PC-3 (cell line): ENCODE data around the gene ATPAF1.

ENCODE experiments used
- EZH2 ChIP-seq: fragments of 300-600 bp; sonication (generic); IDR thresholded peaks from one replicate; pipeline ENCODE4 v1.6.1; 2017; ENCODE audit warnings: antibody characterized with exemption, mild to moderate bottlenecking, low read length; ENCODE audit not compliant: unreplicated experiment
- EZH2phosphoT487 ChIP-seq: fragments of 300-600 bp; sonication (generic); IDR thresholded peaks from 2 replicates; pipeline ENCODE4 v1.6.1; 2018; ENCODE audit warnings: mild to moderate bottlenecking, antibody characterized with exemption, low read length, borderline replicate concordance
- TF ChIP-seq, protein P1 (sequence below): fragments of 300-600 bp; sonication (generic); conservative IDR thresholded peaks from 2 replicates; pipeline ENCODE4 v1.5.1; 2017; ENCODE audit warnings: antibody characterized with exemption, low read depth, mild to moderate bottlenecking, low read length

DNA sequence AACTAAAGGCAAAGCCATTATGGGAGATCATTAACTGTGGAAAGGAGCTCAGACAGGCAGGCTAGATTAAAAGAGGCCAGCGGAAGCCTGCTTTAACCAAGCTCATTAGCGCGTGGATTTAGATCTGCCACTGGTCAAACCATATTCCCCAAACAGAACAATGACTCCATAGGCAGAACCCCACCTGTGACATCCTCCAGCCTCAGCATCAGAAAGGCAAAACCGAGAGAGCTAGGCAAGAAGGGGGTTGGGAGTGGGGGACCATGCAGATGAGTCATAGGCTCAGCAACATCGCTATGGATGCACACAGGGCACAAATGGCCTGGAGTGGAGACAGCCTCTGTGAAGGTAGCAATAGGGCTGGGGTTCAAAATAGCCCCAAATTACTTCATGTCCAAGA, 84.7 kb downstream of the ATPAF1 start:
- TF ChIP-seq, protein P1, sequence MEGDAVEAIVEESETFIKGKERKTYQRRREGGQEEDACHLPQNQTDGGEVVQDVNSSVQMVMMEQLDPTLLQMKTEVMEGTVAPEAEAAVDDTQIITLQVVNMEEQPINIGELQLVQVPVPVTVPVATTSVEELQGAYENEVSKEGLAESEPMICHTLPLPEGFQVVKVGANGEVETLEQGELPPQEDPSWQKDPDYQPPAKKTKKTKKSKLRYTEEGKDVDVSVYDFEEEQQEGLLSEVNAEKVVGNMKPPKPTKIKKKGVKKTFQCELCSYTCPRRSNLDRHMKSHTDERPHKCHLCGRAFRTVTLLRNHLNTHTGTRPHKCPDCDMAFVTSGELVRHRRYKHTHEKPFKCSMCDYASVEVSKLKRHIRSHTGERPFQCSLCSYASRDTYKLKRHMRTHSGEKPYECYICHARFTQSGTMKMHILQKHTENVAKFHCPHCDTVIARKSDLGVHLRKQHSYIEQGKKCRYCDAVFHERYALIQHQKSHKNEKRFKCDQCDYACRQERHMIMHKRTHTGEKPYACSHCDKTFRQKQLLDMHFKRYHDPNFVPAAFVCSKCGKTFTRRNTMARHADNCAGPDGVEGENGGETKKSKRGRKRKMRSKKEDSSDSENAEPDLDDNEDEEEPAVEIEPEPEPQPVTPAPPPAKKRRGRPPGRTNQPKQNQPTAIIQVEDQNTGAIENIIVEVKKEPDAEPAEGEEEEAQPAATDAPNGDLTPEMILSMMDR = no peak
- no peak for TF ChIP-seq EZH2
- no peak for TF ChIP-seq EZH2phosphoT487
